PC-3 (cell line): Measurements from ENCODE around the gene ZNF318.

Experiments used
- CTCF ChIP-seq: fragments of 300-600 bp; sonication (generic); conservative IDR thresholded peaks from 2 replicates; pipeline ENCODE4 v1.5.1; 2017; ENCODE audit warnings: antibody characterized with exemption, low read depth, mild to moderate bottlenecking, low read length
- EZH2 ChIP-seq: fragments of 300-600 bp; sonication (generic); IDR thresholded peaks from one replicate; pipeline ENCODE4 v1.6.1; 2017; ENCODE audit warnings: antibody characterized with exemption, mild to moderate bottlenecking, low read length; ENCODE audit not compliant: unreplicated experiment
- EZH2phosphoT487 ChIP-seq: fragments of 300-600 bp; sonication (generic); IDR thresholded peaks from 2 replicates; pipeline ENCODE4 v1.6.1; 2018; ENCODE audit warnings: mild to moderate bottlenecking, antibody characterized with exemption, low read length, borderline replicate concordance

GRCh38 chr6:43286980-43287716 is 82.3 kb downstream of the ZNF318 start:
- TF ChIP-seq CTCF, result 0 out of 2 replicates have a peak, but pooled peaks have one; percentile 12
- no peak for TF ChIP-seq EZH2
- no peak for TF ChIP-seq EZH2phosphoT487
